HG02610 (cell line): ENCODE results near the gene RCC1.
"Not testable (repeated sequence)": the region's sequence is repeated elsewhere in the genome, so short reads cannot be mapped to it uniquely, and the experiment has no call there.

ENCODE experiments used
- ATAC-seq: cut with Tn5 transposase; IDR thresholded peaks from one replicate; pipeline ENCODE4 v1.9.1; 2021; ENCODE audit warnings: mild to moderate bottlenecking, moderate library complexity; ENCODE audit not compliant: unreplicated experiment

Gene RCC1

GRCh38 chr1:28510970-28511440 is 5.2 kb downstream of the RCC1 start:
- no peak for ATAC-seq

GRCh38 chr1:28512058-28512611 is 6.3 kb downstream of the RCC1 start:
- ATAC-seq = no peak

- ATAC-seq = not testable (repeated sequence)
Measured at GRCh38 chr1:28514445-28514933, 8.6 kb downstream of the RCC1 start.

- no peak for ATAC-seq
Measured at GRCh38 chr1:28516518-28516956, 10.7 kb downstream of the RCC1 start.

GRCh38 chr1:28517649-28517999 is 11.8 kb downstream of the RCC1 start:
- ATAC-seq = no peak

GRCh38 chr1:28518000-28518744 is 12.3 kb downstream of the RCC1 start:
- ATAC-seq = peak; percentile 79

- ATAC-seq = no peak
Measured at GRCh38 chr1:28518745-28519341, 13.0 kb downstream of the RCC1 start.

GRCh38 chr1:28519946-28520725 is 14.3 kb downstream of the RCC1 start:
- ATAC-seq = no peak

GRCh38 chr1:28520796-28521195 is 15.0 kb downstream of the RCC1 start:
- not testable (repeated sequence) for ATAC-seq

GRCh38 chr1:28521502-28522164 is 15.8 kb downstream of the RCC1 start:
- ATAC-seq = no peak

- not testable (repeated sequence) for ATAC-seq
Measured at GRCh38 chr1:28522537-28522936, 16.7 kb downstream of the RCC1 start.

GRCh38 chr1:28525002-28525642 is 19.3 kb downstream of the RCC1 start:
- ATAC-seq = not testable (repeated sequence)

- ATAC-seq = no peak
Measured at GRCh38 chr1:28526886-28527285, 21.0 kb downstream of the RCC1 start.

- no peak for ATAC-seq
Measured at GRCh38 chr1:28530456-28530855, 24.6 kb downstream of the RCC1 start.

GRCh38 chr1:28534671-28535070 is 28.8 kb downstream of the RCC1 start:
- no peak for ATAC-seq

- ATAC-seq = no peak
Measured at GRCh38 chr1:28535180-28535579, 29.3 kb downstream of the RCC1 start.

GRCh38 chr1:28537457-28538199 is 31.8 kb downstream of the RCC1 start:
- ATAC-seq = no peak

GRCh38 chr1:28538286-28538685 is 32.4 kb downstream of the RCC1 start:
- ATAC-seq = no peak

- ATAC-seq = no peak
Measured at GRCh38 chr1:28540651-28541050, 34.8 kb downstream of the RCC1 start.
